Astrocyte (in vitro differentiated cells and primary cell): ENCODE results near the gene ZCCHC3. TPM values are rescaled to one million over a fixed set of nuclear protein-coding genes. Genes with fewer than 3 reads are reported as not detected.

Experiments
- DNase-seq: peaks from one replicate; pipeline ENCODE4 v3.0.0-alpha.2; 2010; ENCODE audit warnings: low read depth
- FAIRE-seq: peaks from 2 replicates; lab custom pipeline; 2011; peaks lifted over from hg19 to GRCh38; lab: Jason Lieb, UNC
- H2AFZ ChIP-seq: 2 replicates; pipeline ENCODE4 v1.6.0; 2012; ENCODE audit warnings: low read depth, low read length, inconsistent platforms
- H3K27ac ChIP-seq: 2 replicates; pipeline ENCODE4 v1.5.1; 2011; ENCODE audit warnings: low read depth, low read length, inconsistent platforms
- H3K27me3 ChIP-seq: 2 replicates; pipeline ENCODE4 v1.6.0; 2011; ENCODE audit warnings: low read length, inconsistent platforms; ENCODE audit not compliant: insufficient read depth
- H3K36me3 ChIP-seq: 2 replicates; pipeline ENCODE4 v1.5.1; 2011; ENCODE audit warnings: low read length, inconsistent platforms; ENCODE audit not compliant: insufficient read depth
- H3K4me1 ChIP-seq: 2 replicates; pipeline ENCODE4 v1.5.1; 2011; ENCODE audit warnings: low read length, inconsistent platforms; ENCODE audit not compliant: insufficient read depth
- H3K4me2 ChIP-seq: 2 replicates; pipeline ENCODE4 v1.6.0; 2012; ENCODE audit warnings: low read length, inconsistent platforms
- H3K4me3 ChIP-seq: 2 replicates; pipeline ENCODE4 v1.5.1; 2011; ENCODE audit warnings: low read depth, mild to moderate bottlenecking, low read length, inconsistent platforms; ENCODE audit not compliant: insufficient read depth
- H3K79me2 ChIP-seq: 2 replicates; pipeline ENCODE4 v1.6.0; 2012; ENCODE audit warnings: mild to moderate bottlenecking, low read length, inconsistent platforms; ENCODE audit not compliant: insufficient read depth
- H3K9ac ChIP-seq: 2 replicates; pipeline ENCODE4 v1.6.0; 2012; ENCODE audit warnings: mild to moderate bottlenecking, low read length, inconsistent platforms
- H3K9me3 ChIP-seq: 2 replicates; pipeline ENCODE4 v1.5.1; 2012; ENCODE audit warnings: low read depth, mild to moderate bottlenecking, low read length, inconsistent platforms; ENCODE audit not compliant: insufficient read depth
- H4K20me1 ChIP-seq: 2 replicates; pipeline ENCODE4 v1.6.0; 2012; ENCODE audit warnings: low read length, inconsistent platforms; ENCODE audit not compliant: insufficient read depth
- H3K27ac Mint-ChIP-seq: one replicate; pipeline ENCODE4 v1.8.0; 2021; ENCODE audit warnings: mild to moderate bottlenecking, mixed read lengths; ENCODE audit not compliant: unreplicated experiment
- H3K27me3 Mint-ChIP-seq: one replicate; pipeline ENCODE4 v1.8.0; 2021; ENCODE audit warnings: low read depth, mixed read lengths; ENCODE audit not compliant: unreplicated experiment
- H3K36me3 Mint-ChIP-seq: one replicate; pipeline ENCODE4 v1.8.0; 2021; ENCODE audit warnings: low read depth, mixed read lengths; ENCODE audit not compliant: unreplicated experiment
- H3K4me1 Mint-ChIP-seq: one replicate; pipeline ENCODE4 v1.8.0; 2021; ENCODE audit warnings: low read depth, mixed read lengths; ENCODE audit not compliant: unreplicated experiment
- H3K4me3 Mint-ChIP-seq: one replicate; pipeline ENCODE4 v1.8.0; 2021; ENCODE audit warnings: mild to moderate bottlenecking, moderate library complexity, mixed read lengths; ENCODE audit not compliant: unreplicated experiment
- H3K9me3 Mint-ChIP-seq: one replicate; pipeline ENCODE4 v1.8.0; 2021; ENCODE audit warnings: mild to moderate bottlenecking, mixed read lengths; ENCODE audit not compliant: unreplicated experiment
- CTCF ChIP-seq: IDR thresholded peaks from 2 replicates; pipeline ENCODE4 v1.5.1; 2011; ENCODE audit warnings: low read depth, mild to moderate bottlenecking, inconsistent platforms, low read length, moderate library complexity; ENCODE audit not compliant: insufficient read depth
- EZH2 ChIP-seq: IDR thresholded peaks from 2 replicates; pipeline ENCODE4 v1.6.1; 2012; ENCODE audit warnings: mild to moderate bottlenecking, low read length, inconsistent platforms; ENCODE audit not compliant: insufficient read depth
- total RNA-seq: library from RNA; stranded (reverse); gene quantifications from 2 replicates; pipeline ENCODE4 v1.2.1, GENCODE V29; 2021

Gene ZCCHC3
- total RNA-seq, 1 donor from 2014 or later: 18.6 TPM

- Mint-ChIP-seq H3K4me1 (no peaks in the 10 kb centered on the region), H3K36me3 (peaks cover 38% of the 10 kb centered on the region), H3K9me3 (peaks cover 5% of the 10 kb centered on the region), H3K27ac (no peak overlapping the region), H3K27me3 (peaks cover 4% of the 10 kb centered on the region), H3K4me3 (no peak overlapping the region)
- H3K27ac ChIP-seq: no peak overlapping the region
- H3K36me3 ChIP-seq: no peaks in the 10 kb centered on the region
- no peak overlapping the region for H3K9ac ChIP-seq
- no peaks in the 10 kb centered on the region for H3K4me1 ChIP-seq
- no peaks in the 10 kb centered on the region for H3K79me2 ChIP-seq
- no peaks in the 10 kb centered on the region for H3K27me3 ChIP-seq
- DNase-seq (no peak), FAIRE-seq (no peak)
- TF ChIP-seq CTCF (no peak), EZH2 (no peak)
- H3K4me2 ChIP-seq: no peak overlapping the region
- H2AFZ ChIP-seq: no peak overlapping the region
- no peaks in the 10 kb centered on the region for H3K9me3 ChIP-seq
- H4K20me1 ChIP-seq: no peaks in the 10 kb centered on the region
- H3K4me3 ChIP-seq: no peak overlapping the region
Measured at GRCh38 chr20:273884-274283, 23.5 kb upstream of the ZCCHC3 start.

GRCh38 chr20:275791-276190 lies 21.6 kb upstream of the ZCCHC3 start:
- DNase-seq (no peak), FAIRE-seq (no peak)
- peaks cover 35% of the 10 kb centered on the region for H3K36me3 Mint-ChIP-seq
- TF ChIP-seq EZH2 (no peak), CTCF (no peak)
- H3K4me2 ChIP-seq: no peak overlapping the region
- no peak overlapping the region for H3K9ac ChIP-seq
- H3K4me1 ChIP-seq: no peaks in the 10 kb centered on the region
- no peaks in the 10 kb centered on the region for H4K20me1 ChIP-seq
- H3K36me3 ChIP-seq: no peaks in the 10 kb centered on the region
- H3K27me3 ChIP-seq: no peaks in the 10 kb centered on the region
- no peak overlapping the region for H3K4me3 Mint-ChIP-seq
- no peaks in the 10 kb centered on the region for H3K79me2 ChIP-seq
- no peak overlapping the region for H3K27ac Mint-ChIP-seq
- H3K9me3 Mint-ChIP-seq: peaks cover 5% of the 10 kb centered on the region
- H3K27ac ChIP-seq: no peak overlapping the region
- H3K27me3 Mint-ChIP-seq: peaks cover 2% of the 10 kb centered on the region
- no peak overlapping the region for H2AFZ ChIP-seq
- no peaks in the 10 kb centered on the region for H3K9me3 ChIP-seq
- no peak overlapping the region for H3K4me3 ChIP-seq
- no peaks in the 10 kb centered on the region for H3K4me1 Mint-ChIP-seq

- no peaks in the 10 kb centered on the region for H3K4me1 Mint-ChIP-seq
- no peak for TF ChIP-seq CTCF
- H3K27me3 ChIP-seq: no peaks in the 10 kb centered on the region
- H3K4me2 ChIP-seq: no peak overlapping the region
- FAIRE-seq: no peak
- H3K9me3 Mint-ChIP-seq: peaks cover 5% of the 10 kb centered on the region
- no peak overlapping the region for H3K9ac ChIP-seq
- H3K9me3 ChIP-seq: no peaks in the 10 kb centered on the region
- H3K79me2 ChIP-seq: no peaks in the 10 kb centered on the region
- peaks cover 2% of the 10 kb centered on the region for H3K27me3 Mint-ChIP-seq
- no peaks in the 10 kb centered on the region for H3K36me3 ChIP-seq
- H3K4me3 Mint-ChIP-seq: no peak overlapping the region
- H2AFZ ChIP-seq: no peak overlapping the region
- peaks cover 35% of the 10 kb centered on the region for H3K36me3 Mint-ChIP-seq
- H3K4me1 ChIP-seq: no peaks in the 10 kb centered on the region
- H3K27ac ChIP-seq: no peak overlapping the region
- no peak overlapping the region for H3K4me3 ChIP-seq
- no peak for DNase-seq
- H3K27ac Mint-ChIP-seq: no peak overlapping the region
- no peaks in the 10 kb centered on the region for H4K20me1 ChIP-seq
Measured at GRCh38 chr20:276620-277495, 20.5 kb upstream of the ZCCHC3 start.
